GM12878 (cell line): ENCODE data around the gene SUB1. TPM values are rescaled to one million over a fixed set of nuclear protein-coding genes. Genes with fewer than 3 reads are reported as not detected.

Experiments
- ATF7 ChIP-seq: fragments of 450-650 bp; IDR thresholded peaks from 2 replicates; pipeline ENCODE4 v1.6.1; 2016; ENCODE audit warnings: low read depth, mild to moderate bottlenecking
- BCL3 ChIP-seq: IDR thresholded peaks from 2 replicates; pipeline ENCODE4 v1.6.1; 2011; ENCODE audit warnings: borderline replicate concordance, low read depth, mild to moderate bottlenecking, moderate library complexity, low read length; ENCODE audit not compliant: insufficient read depth, poor library complexity, severe bottlenecking
- BHLHE40 ChIP-seq, 2 experiments: fragments of 450-650 bp in 1 of 2; IDR thresholded peaks; 2 replicates each; pipeline ENCODE4 v1.6.1; 2011 to 2017; ENCODE audit warnings: low read depth in 2 of 2, borderline replicate concordance in 1 of 2, improper control_type of control experiment in 1 of 2, low read length in 1 of 2, mild to moderate bottlenecking in 1 of 2
- CHD1 ChIP-seq: IDR thresholded peaks from 2 replicates; pipeline ENCODE4 v1.6.1; 2012; ENCODE audit warnings: low read depth, low read length, improper control_type of control experiment
- EZH2 ChIP-seq: IDR thresholded peaks from 2 replicates; pipeline ENCODE4 v1.6.1; 2012; ENCODE audit warnings: low read depth, mild to moderate bottlenecking, control low read depth, inconsistent platforms, low read length, borderline replicate concordance; ENCODE audit not compliant: control insufficient read depth
- FOS ChIP-seq: IDR thresholded peaks from 3 replicates; pipeline ENCODE4 v1.6.1; 2011; ENCODE audit warnings: borderline replicate concordance; ENCODE audit not compliant: insufficient read length; ENCODE audit errors: extremely low read depth
- HDAC2 ChIP-seq: fragments of 200-600 bp; sonication (generic); IDR thresholded peaks from 2 replicates; pipeline ENCODE4 v1.6.1; 2017
- HDAC6 ChIP-seq: fragments of 200-600 bp; sonication (generic); IDR thresholded peaks from one replicate; pipeline ENCODE4 v1.8.0; 2017; ENCODE audit warnings: antibody characterized with exemption; ENCODE audit not compliant: unreplicated experiment
- IKZF2 ChIP-seq, 2 experiments: fragments of 450-650 bp; IDR thresholded peaks; 2 replicates each; pipeline ENCODE4 v1.6.1; 2017; ENCODE audit warnings: mild to moderate bottlenecking in 2 of 2, moderate library complexity in 2 of 2
- LARP7 ChIP-seq: fragments of 450-650 bp; IDR thresholded peaks from 2 replicates; pipeline ENCODE4 v1.6.1; 2017; ENCODE audit warnings: mild to moderate bottlenecking
- MLLT1 ChIP-seq: fragments of 450-650 bp; IDR thresholded peaks from 2 replicates; pipeline ENCODE4 v1.6.1; 2016; ENCODE audit warnings: mild to moderate bottlenecking
- MTA2 ChIP-seq: fragments of 450-650 bp; IDR thresholded peaks from 2 replicates; pipeline ENCODE4 v1.6.1; 2016; ENCODE audit warnings: low read depth, mild to moderate bottlenecking, moderate library complexity
- NBN ChIP-seq: fragments of 450-650 bp; IDR thresholded peaks from 2 replicates; pipeline ENCODE4 v1.6.1; 2016
- NFIC ChIP-seq: IDR thresholded peaks from 2 replicates; pipeline ENCODE4 v1.6.1; 2012; ENCODE audit warnings: low read depth, mild to moderate bottlenecking, inconsistent platforms, low read length, moderate library complexity
- PBX3 ChIP-seq: IDR thresholded peaks from 2 replicates; pipeline ENCODE4 v1.6.1; 2011; ENCODE audit warnings: mild to moderate bottlenecking, low read depth, low read length, moderate library complexity; ENCODE audit not compliant: insufficient replicate concordance
- POU2F2 ChIP-seq: IDR thresholded peaks from 3 replicates; pipeline ENCODE4 v1.6.1; 2011; ENCODE audit warnings: low read depth, mild to moderate bottlenecking, low read length, borderline replicate concordance
- REST ChIP-seq: IDR thresholded peaks from 2 replicates; pipeline ENCODE4 v1.6.1; 2012; ENCODE audit warnings: mild to moderate bottlenecking, low read depth, low read length
- SMARCA5 ChIP-seq: fragments of 450-650 bp; IDR thresholded peaks from 2 replicates; pipeline ENCODE4 v1.6.1; 2017; ENCODE audit warnings: mild to moderate bottlenecking
- SPI1 ChIP-seq: IDR thresholded peaks from 2 replicates; pipeline ENCODE4 v1.6.1; 2011; ENCODE audit warnings: low read depth, mild to moderate bottlenecking, low read length, moderate library complexity, borderline replicate concordance; ENCODE audit not compliant: insufficient read depth
- SUZ12 ChIP-seq: fragments of 200-600 bp; sonication (generic); IDR thresholded peaks from one replicate; pipeline ENCODE4 v1.6.1; 2018; ENCODE audit warnings: antibody characterized with exemption, mild to moderate bottlenecking; ENCODE audit not compliant: unreplicated experiment
- TCF12 ChIP-seq: IDR thresholded peaks from 2 replicates; pipeline ENCODE4 v1.6.1; 2011; ENCODE audit warnings: low read depth, mild to moderate bottlenecking, low read length
- YBX1 ChIP-seq: fragments of 450-650 bp; IDR thresholded peaks from 2 replicates; pipeline ENCODE4 v1.6.1; 2016; ENCODE audit warnings: antibody characterized with exemption
- polyA plus RNA-seq, 11 experiments: library from polyadenylated mRNA; depleted of rRNA in 4 of 11; unstranded in 6 of 11; stranded (reverse) in 5 of 11; fragments of >200 nt; fragmentation: Nextera tagmentation in 4 of 11; fragmentation: Illumina TruSeq in 1 of 11; extraction: Ambion mirVana in 4 of 11; extraction: Trizol in 1 of 11; gene quantifications; 1 replicate in 1 of 11; 2 replicates in 10 of 11; pipeline versions ENCODE4 v1.2.1 to v1.2.3, GENCODE V29; 2011 to 2016; ENCODE audit warnings: inconsistent platforms in 2 of 11, missing spikeins in 2 of 11, low read depth in 1 of 11
- total RNA-seq, 4 experiments: library from RNA; depleted of rRNA in 3 of 4; stranded (reverse); fragments of >200 nt in 3 of 4; fragmentation: Illumina TruSeq in 1 of 4; extraction: Trizol in 1 of 4; gene quantifications; 2 replicates each; pipeline versions ENCODE4 v1.2.1 to v1.2.3, GENCODE V29; 2013 to 2021

SUB1 gene
- total and polyA plus RNA-seq, 10 of the 15 experiments (the other 5 are each of a cell fraction or from before 2014, with no cell fraction given) = 468 to 2,785 (median 1,145) TPM

- no peak for TF ChIP-seq REST
- peak; percentile 83 for TF ChIP-seq MTA2
- TF ChIP-seq LARP7 = no peak
- no peak for TF ChIP-seq HDAC6
- TF ChIP-seq SUZ12 = no peak
- TF ChIP-seq NFIC = peak; percentile 92
- no peak for TF ChIP-seq PBX3
- no peak for TF ChIP-seq YBX1
- peak; percentile 73 for TF ChIP-seq ATF7
- TF ChIP-seq SPI1 = peak; percentile 80
- TF ChIP-seq POU2F2 = peak; percentile 98
- TF ChIP-seq NBN = peak; percentile 86
- no peak for TF ChIP-seq EZH2
- TF ChIP-seq CHD1 = 0 out of 2 replicates have a peak, but pooled peaks have one; percentile 49
- TF ChIP-seq IKZF2 (IDR thresholded peaks at IDR 0.05) = peak; percentile 96
- TF ChIP-seq FOS = no peak
- TF ChIP-seq SMARCA5 = peak; percentile 34; the same call in 1 of the 2 replicates
- peak; percentile 73 for TF ChIP-seq MLLT1
- peak; percentile 48 for TF ChIP-seq BCL3
- peak; percentile 78 to 82 for TF ChIP-seq BHLHE40 (IDR thresholded peaks at IDR 0.05; ENCODE audit: borderline replicate concordance in 1 of 2, low read depth in 2 of 2, low read length in 1 of 2)
- TF ChIP-seq HDAC2 = no peak
- TF ChIP-seq TCF12 = peak; percentile 55; the same call in 1 of the 2 replicates
Measured at GRCh38 chr5:32583582-32584232, 1.6 kb upstream of the SUB1 start (continued).
